ENCODE measurements around the gene GAS6. TPM values are rescaled to one million over a fixed set of nuclear protein-coding genes. Genes with fewer than 3 reads are reported as not detected.

GAS6 gene
- total RNA-seq, 1 donor from 2014 or later = 189 TPM

DNA sequence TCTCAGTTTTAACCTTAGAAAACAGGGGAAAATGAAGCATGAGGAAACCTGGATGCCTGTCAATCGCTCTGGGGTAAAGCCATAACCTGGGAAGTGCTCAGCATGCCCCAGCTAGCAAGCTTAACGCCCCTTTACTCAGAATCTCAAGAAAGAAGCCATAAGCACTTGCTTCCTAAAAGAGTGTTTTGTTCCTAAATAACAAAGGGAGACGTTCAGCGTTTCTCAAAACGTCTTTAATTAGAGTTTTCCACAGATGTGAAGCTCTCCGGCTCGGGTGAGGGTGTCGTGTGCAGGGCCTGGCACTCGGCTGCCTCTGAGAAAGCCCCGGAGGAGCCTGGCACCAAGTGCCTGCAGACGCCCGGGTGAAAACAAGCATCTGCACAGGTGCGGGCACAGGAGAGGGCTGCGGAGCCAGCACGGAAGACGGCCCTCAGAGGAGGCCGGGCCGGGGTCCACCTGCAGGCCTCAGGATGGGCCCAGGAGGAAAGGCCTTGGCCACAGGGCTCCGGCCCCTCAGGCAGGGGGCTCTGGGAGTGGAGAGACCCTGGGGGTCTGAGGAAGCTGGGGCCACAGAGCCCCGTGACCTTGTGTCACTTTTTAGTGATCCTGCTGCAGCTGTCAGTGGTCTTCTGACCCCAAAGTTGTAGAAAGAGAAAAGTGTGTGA, 6.2 kb downstream of the GAS6 start:
- DNase-seq (ENCODE audit: missing footprints) (no peak), ATAC-seq (no peak)
- intact Hi-C loops (cut with DNase I) = no loop called here

DNA sequence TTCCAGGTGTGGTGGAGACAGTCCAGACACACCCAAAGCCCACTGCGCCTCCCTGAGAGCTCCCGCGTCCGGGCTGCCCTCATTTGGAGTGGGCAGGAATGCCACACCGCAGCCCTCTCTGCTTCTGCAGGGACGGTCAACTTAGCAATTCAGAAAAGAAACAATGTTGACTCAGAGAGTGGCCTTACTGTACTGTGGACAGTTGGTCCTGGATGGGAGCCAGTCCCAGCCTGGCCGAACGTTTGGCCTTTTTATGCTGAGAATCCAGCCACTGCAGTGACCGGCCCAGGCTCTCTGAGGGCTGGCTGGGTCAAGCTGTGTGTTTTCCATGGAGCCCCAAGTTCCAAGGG, 7.2 kb downstream of the GAS6 start:
- no peak for ATAC-seq

DNA sequence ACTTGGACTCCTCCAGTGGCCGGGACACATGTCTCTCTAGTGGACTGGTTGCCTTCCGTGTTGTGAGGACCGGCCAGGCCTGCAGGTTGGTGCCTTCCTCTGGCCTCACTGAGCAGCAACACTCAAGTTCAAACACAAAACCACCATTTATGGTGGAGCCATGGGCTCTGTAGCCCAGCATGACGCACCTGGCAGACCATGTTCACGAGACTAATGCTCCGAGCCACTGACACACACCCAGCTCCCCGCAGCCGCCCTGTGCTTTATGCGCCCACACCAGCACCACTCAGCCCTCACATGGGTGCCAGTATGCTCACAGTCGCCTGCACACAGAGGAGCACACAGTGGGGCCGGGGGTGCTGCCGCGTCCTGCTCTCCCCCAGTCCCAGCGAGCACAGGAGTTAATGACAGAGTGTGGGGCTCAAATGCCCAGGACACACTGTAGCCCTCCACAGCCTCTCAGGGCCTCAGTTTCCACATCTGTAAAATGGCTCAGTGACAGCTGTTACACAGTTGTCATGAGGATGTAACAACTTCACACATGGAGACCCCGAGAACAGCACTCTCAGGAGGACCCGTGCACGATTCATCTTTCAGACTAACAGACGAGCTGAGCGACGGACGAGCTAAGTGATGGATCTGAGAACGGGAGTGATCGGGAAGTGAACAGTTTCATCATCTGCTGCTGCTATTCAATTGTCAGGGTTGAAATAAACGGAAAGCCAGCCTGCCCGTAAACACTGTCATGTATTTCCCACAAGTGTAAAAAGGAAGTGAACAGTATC, 7.8 kb downstream of the GAS6 start:
- intact Hi-C loops (cut with DNase I) = no loop called here
- ATAC-seq (no peak), DNase-seq (ENCODE audit: missing footprints) (no peak)

More for the DNA sequence above, 7.2 kb downstream of the GAS6 start:
- intact Hi-C loops (cut with DNase I) = no loop called here
- no peak for DNase-seq (ENCODE audit: missing footprints)

DNA sequence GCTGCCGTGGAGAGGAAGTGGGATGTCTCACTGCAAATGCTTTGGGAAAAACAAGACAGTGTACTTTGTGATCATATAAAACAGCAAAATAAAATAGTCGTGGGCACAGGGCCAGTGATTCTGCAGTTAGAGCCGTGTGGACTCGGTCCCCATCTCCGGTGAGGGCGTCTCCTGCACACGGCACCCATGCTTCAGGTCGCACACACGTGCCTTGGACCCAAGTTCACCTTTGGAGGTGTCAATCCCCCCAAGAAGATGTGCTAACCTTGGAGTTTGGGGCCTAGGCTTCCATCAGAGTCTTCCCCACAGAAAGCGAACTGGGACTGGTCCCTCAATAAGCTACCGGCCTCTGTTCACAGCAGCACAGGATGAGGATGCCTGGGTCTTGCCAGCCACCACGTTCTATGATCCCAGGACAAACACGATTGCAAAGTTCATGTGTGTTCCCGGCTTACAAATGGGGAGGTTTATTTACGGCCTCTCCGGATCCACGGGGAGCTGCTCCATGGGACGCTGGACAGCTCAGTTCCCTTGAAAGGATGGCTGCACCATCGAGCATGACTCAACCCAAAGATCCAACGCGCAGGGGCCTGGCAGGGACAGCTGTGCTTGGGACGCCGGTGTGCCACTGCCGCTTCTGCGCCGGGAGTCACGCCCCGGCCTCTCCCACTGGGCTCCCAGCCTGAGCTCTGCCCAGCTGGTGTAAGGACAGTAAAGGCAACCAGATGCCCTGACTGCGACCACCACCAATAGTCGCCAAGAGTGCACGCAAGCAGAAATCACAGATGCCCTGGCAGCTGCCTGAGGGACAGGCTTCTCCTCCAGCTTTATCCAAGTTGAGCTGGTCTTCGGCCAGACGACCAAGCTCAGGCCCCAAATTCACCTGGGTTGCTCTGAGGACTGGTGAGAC, 8.6 kb downstream of the GAS6 start:
- peak; percentile 54 for ATAC-seq
- intact Hi-C loops (cut with DNase I) = no loop called here
- no peak for DNase-seq (ENCODE audit: missing footprints)

DNA sequence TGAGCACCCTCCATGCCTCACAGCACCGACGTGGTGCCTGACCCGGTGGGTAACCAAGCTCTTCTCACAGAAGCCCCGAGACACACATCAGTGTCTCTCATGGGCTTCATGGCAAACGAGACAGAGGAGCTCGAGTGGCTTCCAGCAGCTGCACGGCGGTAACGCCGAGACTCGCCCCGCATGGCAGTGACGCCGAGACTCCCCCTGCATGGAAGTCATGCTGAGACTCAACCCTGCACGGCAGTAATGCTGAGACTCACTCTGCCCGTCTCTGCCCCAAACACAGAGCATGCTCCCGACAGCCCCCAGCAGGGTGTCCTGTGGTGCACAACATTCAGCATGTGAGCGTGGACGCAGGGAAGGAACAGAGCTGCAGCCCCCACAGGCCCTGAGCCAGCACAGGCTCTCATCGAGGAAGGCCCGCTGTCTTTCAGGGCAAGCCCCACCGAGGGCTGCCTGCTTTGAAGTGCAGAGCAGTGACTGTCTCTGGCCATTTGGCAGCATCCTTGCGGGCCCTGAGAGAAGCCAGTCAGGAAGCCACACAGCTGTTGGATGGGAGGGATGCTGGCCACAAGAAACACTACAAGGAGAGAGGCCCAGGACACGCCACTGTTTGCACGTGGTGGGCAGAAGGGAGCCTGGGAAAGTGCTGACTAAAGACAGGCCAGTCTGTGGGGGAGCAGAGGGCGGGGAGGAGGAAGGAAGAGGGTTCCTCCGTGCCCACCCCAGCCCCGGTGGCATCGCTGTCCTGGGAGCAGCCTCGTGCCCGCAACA, 9.5 kb downstream of the GAS6 start:
- ATAC-seq = peak; percentile 67
- no peak for DNase-seq (ENCODE audit: missing footprints)
- intact Hi-C loops (cut with DNase I) = no loop called here

DNA sequence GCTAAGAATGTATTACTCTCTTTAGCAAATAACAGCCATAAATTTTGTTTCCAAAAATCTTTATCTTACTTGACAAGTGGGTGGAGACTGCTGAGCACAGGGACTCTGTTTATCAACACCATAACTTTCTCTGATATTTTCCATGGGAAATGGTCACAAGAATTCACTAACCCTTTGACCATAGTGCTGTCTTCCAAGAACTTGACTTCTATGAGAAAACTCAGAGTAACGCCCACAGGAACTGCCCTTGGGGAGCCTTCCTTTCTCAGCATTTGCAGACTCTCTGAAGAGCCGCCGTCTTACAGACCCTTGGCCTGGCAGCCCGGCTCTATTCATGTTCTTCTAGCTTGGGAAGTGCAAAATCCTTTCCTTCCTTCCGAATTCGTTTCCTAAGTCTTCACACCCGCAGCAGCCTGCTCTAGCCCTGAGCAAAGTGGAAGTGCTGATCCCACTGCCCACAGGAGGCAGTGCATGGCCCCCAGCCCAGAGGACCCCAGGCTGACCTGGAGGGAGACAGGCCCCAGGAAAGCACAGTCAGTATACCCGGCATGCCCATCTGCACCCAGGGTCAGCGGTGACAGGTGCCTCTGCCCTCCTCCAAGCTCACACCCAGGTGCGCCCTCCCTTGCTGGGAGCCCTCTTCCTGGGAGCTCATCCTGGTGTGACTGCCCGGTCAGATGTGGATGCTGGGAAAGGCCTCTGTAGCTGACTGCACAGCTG, 10.2 kb downstream of the GAS6 start:
- ATAC-seq = peak; percentile 40
- intact Hi-C loops (cut with DNase I) = no loop called here
- no peak for DNase-seq (ENCODE audit: missing footprints)

DNA sequence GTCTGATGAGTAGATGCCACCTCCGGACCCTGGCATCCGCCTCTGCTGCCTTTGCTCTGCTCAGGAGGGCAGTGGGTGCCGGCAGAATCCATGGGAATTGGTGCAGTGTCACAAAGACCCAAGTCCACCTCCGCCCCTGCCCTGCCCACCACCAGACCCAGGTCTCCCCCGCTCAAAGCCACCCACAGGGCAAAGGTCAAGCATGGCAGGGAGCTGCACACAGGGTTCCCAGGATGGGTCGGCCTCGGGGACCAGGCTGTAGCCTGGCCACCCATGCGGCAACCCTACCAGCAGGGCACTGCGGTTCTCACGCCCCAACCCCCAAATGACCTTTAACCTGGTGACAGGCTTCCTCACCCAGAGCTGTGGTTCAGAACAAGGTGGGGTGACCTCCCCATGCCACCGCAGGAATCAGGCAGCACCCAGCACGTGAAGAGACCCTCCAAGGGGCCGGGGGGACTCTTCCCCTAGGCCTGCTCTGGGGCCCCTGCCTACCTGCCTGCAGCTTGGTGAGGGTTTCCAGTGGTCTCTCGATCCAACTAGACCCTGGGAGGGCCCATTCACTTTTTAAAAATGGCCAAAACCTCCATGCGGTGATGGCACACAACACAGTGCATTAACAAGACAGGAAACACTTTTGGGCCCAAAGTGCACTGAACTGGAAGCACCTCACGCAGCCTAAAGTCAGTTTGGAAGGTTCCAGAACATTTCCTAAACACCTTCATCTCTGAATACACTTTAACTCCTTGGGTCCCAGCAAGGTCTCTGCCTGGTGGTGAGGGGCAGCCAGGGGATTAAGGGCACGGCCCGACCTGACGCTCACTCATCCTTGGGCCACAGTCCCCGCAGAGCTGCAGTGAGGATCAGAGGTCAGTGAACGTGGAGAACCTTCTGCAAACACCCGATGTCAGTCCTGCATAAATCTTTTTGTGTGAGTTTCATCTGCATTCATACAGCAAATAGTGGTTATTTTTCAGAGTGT, 11.0 kb downstream of the GAS6 start:
- ATAC-seq (no peak), DNase-seq (ENCODE audit: missing footprints) (no peak)
- intact Hi-C loops (cut with DNase I) = no loop called here

DNA sequence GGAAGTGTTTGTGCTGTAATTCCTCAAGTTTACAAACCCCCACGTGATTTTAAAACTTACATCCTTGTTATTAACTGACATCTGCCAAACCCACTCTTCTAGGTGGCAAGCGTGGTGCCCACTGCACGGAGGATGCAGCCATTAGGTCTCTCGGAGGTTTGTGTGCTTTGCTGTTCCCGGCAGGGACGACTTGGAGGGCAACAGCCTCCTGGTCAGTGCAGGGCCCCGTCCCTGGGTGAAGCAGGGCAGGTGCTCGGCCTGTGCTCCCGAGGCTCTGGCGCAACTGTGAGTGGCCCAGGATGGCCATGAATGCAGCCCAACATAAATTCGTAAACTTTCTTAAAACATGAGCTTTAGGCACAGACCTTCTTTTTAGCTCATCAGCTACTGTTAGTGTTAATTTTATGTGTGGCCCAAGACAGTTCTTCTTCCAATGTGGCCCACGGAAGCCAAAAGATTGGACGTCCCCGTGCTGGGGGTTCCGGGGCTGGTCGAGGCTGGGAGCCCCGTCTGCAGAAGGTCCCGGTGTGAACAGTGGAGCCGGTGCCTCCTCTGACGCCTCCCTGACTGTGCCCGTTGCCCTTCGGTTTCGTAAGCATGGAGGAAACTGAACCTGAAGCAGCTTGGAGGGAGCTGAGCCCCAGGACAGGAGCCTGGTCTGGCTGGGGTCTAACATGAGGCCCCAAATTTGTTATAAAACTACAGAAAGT, 11.9 kb downstream of the GAS6 start:
- ATAC-seq (no peak), DNase-seq (ENCODE audit: missing footprints) (no peak)
- intact Hi-C loops (cut with DNase I) = no loop called here

DNA sequence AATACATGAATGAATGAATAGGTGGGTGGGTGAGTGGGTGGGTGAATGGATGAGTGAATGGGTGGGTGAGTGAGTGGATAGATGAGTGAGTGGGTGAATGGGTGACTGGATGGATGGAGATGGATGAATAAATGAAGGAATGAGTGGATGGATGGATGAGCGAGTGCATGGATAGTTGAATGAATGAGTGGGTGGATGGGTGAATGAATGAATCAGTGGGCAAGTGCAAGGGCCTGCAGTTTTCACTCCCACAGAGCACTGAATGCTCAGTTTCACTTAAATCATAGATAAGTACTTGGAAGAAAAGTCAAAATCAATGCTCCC, 12.4 kb downstream of the GAS6 start:
- DNase-seq (ENCODE audit: missing footprints) (no peak), ATAC-seq (no peak)
- intact Hi-C loops (cut with DNase I) = no loop called here

DNA sequence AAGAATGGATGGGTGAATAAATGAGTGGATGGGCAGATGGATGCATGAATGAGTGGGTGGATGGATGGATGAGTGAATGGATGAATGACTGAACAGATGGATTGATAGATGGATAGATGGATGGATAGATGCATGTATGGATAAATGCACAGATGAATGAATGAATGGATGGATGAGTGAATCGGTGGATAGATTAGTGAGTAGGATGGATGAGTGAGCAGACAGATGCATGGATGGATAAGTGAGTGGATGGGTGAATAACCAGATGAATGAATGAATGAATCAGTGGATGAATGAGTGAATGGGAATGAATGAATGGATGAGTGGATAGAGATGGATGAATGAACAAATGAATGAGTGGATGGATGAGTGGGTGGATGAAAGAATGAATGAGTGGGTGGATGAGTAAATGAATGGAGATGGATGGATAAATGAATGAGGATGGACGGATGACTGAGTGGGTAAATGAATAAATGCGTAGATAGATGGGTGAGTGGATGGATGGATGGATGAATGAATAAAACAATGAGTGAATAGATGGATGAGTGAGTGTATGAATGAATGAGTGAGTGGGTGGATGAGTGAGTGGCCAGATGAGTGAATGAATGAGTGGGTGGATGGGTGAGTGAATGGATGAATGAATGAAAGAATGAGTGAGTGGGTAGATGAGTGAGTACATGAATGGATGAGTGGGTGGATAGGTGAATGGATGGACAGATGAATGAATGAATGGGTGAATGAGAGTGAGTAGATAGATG, 13.0 kb downstream of the GAS6 start:
- intact Hi-C loops (cut with DNase I) = no loop called here
- ATAC-seq (no peak), DNase-seq (ENCODE audit: missing footprints) (no peak)

DNA sequence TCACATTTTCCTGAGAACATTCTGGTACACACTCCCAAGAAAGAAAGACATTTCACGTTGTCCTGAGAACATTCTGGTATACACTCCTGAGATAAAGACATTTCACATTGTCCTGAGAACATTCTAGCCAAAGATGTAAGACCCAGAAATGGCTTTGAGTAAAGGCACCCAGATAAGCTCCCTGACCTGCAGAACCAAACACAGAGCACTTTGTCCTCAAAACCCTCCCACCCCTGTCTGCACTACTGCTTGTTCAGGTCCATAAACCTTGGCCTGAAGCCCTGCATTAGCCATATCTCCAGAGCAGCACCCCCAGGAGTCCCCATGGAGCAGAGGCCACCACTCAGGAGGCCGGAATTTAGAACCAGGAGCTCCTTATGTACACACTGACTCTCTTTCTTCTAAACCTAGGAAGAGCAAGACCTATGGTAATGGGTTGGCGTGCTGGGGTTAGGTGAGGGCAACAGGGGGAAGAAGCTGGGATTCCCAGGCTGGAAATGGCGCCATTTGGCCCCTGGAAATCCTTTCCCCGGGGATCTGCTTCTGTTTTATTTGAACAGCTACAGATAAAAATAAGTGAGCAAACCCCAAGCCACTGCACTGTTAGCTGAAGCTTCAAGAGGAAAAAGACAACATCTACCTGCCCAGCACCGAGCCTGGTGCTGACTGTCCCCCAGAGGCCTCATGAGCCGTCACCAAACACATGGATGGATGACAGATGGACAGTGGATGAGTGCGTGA, 13.7 kb downstream of the GAS6 start:
- DNase-seq (ENCODE audit: missing footprints) = no peak

DNA sequence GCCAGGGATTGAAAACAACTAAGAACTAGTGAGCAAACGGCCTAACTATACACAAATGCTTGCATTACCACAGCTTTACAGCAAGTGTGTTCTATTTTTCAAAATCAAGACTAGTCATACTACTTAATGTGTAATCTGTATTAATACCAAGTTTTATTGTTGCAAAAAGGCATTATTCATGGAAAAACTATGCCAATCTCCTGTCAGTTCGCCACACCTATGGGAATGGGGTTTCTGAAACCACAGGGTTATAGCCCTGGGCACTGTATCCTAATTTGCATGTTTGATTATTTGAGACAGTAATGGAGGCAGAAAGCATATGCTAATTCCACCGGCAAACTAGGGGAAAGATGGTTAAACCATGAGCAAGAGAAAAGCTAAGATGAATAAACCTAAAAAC, 14.3 kb downstream of the GAS6 start:
- DNase-seq (ENCODE audit: missing footprints) = no peak
- intact Hi-C loops (cut with DNase I) = no loop called here
- no peak for ATAC-seq

More for the DNA sequence above, 13.7 kb downstream of the GAS6 start:
- intact Hi-C loops (cut with DNase I) = no loop called here
- no peak for ATAC-seq

DNA sequence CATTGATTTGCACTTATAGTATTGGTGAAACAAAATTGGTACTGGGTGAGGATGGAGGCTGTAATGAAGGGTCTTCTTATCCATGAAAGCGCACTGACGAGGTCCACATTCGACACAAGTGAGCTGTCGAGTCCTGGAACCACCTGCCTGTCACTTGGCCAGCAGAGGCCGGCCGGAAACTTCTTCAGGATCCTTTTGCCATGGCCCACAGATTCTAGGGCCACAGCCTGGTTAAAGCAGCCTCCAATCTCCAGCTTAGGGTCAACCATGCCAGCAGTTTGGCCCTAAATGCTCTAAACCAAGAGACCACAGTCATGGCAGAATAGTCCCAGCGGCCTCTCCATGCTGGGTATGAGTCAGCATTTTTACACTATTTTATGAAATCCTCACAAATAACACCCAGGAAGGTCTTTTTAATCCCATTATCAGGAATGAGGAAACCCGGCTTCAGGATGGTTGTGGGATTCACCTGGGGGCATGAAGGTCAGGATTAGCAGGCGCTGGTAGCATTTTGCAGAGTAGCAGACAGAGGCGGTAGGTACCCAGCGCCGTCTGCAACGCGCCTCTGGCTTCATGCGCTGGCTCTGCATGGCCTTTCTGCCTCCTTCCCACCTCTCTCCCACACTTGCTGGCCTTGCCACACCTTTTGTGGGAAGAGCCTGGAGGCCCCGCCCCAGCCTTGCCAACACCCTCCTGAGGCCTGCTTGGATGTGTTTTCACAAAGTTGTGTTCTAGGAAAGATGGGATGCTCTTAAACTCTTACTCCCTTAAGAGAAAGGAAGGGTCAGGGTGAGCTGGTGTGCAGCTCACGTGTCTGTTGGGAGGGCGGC, 15.2 kb downstream of the GAS6 start:
- ATAC-seq = no peak
- intact Hi-C loops (cut with DNase I) = no loop called here

DNA sequence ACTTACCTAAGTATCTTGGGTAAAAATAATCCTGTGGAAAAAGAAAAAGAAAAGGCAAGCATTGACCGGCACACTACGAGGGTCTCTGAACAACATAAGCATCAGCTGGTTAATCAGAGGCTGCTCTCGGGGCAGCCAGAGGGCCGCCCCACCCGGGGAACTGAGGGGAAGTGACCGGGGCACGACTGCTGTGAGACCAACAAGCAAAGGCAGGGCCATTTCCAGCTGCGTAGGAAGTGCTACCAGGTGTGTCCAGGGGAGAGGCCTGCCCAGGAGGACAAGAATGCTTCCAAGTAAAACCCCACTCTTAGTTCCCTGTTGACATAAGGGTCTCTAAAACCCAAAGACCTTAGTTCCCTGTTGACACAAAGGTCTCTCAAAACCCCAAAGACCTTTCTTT, 15.9 kb downstream of the GAS6 start:
- intact Hi-C loops (cut with DNase I) = no loop called here
- ATAC-seq = no peak
- DNase-seq (ENCODE audit: missing footprints) = no peak

More for the DNA sequence above, 15.2 kb downstream of the GAS6 start:
- DNase-seq (ENCODE audit: missing footprints) = no peak
